ENCODE data around the gene PTGIR.

PTGIR gene

GRCh38 chr19:46580247-46580646, 44.6 kb downstream of the PTGIR start:
- peaks cover 21% of the 10 kb centered on the region for H3K4me1 Mint-ChIP-seq (ENCODE audit: low read depth)
- peaks cover 2% of the 10 kb centered on the region for H3K27me3 Mint-ChIP-seq
- H3K27ac Mint-ChIP-seq, result no peak overlapping the region
- no peak for DNase-seq
- no peak overlapping the region for H3K4me3 Mint-ChIP-seq
- no peaks in the 10 kb centered on the region for H3K9me3 Mint-ChIP-seq
- H3K36me3 Mint-ChIP-seq (ENCODE audit: low read depth), result no peaks in the 10 kb centered on the region

DNA sequence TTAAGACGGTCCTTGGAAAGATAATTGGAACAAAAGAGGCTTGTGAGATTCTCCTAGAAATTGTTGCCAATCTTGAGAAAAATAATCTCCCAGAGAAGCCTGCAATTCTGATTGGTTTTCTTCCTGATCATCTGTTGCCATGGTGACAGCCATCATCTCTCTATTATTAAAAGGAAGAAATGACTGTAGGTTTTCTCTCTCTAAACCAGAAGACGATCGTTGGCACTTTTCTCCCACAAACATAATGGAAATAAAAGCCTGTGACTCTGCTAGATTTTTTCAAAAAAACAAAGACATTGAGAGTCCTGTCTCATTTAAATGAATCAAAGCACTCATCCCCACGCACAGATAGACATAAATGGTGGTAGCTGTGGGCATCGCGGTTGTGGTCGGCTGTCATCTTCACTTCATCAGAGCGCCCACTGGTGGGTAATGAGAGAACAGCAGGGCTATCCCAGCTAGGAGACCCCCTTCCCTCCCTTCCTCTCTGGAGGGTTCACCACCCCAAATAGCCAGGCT, 45.5 kb downstream of the PTGIR start:
- peaks cover 2% of the 10 kb centered on the region for H3K27me3 Mint-ChIP-seq
- DNase-seq, result peak; percentile 68
- no peaks in the 10 kb centered on the region for H3K9me3 Mint-ChIP-seq
- peaks cover 26% of the 10 kb centered on the region for H3K4me1 Mint-ChIP-seq (ENCODE audit: low read depth)
- H3K4me3 Mint-ChIP-seq, result no peak overlapping the region
- peak overlapping the region; percentile 29 for H3K27ac Mint-ChIP-seq
- no peaks in the 10 kb centered on the region for H3K36me3 Mint-ChIP-seq (ENCODE audit: low read depth)

DNA sequence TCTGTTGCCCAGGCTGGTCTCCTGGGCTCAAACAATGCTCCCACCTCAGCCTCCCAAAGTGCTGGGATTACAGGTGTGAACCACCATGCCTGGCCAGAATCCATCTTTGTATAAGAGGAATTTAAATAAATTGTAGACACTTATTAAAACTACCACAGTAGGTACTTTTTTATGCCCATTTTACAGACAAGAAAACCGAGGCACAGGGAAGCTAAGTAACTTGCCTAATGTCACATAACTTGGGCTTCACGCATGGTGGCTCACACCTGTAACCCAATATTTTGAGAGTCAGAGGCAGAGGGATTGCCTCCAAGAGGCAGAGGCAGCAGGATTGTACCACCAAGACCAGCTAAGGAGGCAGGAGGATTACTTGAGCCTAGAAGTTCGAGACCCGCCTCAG, 46.4 kb downstream of the PTGIR start:
- Mint-ChIP-seq H3K27ac (no peak overlapping the region), H3K4me1 (ENCODE audit: low read depth) (peaks cover 27% of the 10 kb centered on the region), H3K36me3 (ENCODE audit: low read depth) (no peaks in the 10 kb centered on the region), H3K27me3 (peaks cover 2% of the 10 kb centered on the region), H3K9me3 (no peaks in the 10 kb centered on the region), H3K4me3 (no peak overlapping the region)
- no peak for DNase-seq

DNA sequence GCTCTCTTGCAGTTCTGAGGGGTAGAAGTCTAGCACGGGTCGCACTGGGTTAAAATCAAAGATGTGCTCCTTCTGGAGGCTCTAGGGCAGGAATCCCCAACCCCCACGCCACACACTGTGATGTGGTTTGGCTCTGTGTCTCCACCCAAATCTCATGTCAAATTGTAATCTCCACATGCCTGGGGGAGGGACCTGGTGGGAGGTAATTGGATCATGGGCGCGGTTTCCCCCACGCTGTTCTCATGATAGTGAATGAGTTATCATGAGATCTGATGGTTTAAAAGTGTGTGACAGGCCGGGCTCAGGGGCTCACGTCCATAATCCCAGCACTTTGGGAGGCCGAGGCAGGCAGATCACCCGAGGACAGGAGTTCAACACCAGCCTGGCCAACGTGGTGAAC, 50.4 kb downstream of the PTGIR start:
- H3K27ac Mint-ChIP-seq, result no peak overlapping the region

GRCh38 chr19:46573679-46574498, 51.0 kb downstream of the PTGIR start:
- H3K27me3 Mint-ChIP-seq, result no peaks in the 10 kb centered on the region
- no peak overlapping the region for H3K27ac Mint-ChIP-seq
- H3K4me1 Mint-ChIP-seq (ENCODE audit: low read depth), result peaks cover 18% of the 10 kb centered on the region
- H3K36me3 Mint-ChIP-seq (ENCODE audit: low read depth), result no peaks in the 10 kb centered on the region
- no peak overlapping the region for H3K4me3 Mint-ChIP-seq
- no peak for DNase-seq
- no peaks in the 10 kb centered on the region for H3K9me3 Mint-ChIP-seq

More for the DNA sequence above, 50.4 kb downstream of the PTGIR start:
- Mint-ChIP-seq H3K4me1 (ENCODE audit: low read depth) (peaks cover 24% of the 10 kb centered on the region), H3K36me3 (ENCODE audit: low read depth) (no peaks in the 10 kb centered on the region), H3K4me3 (no peak overlapping the region), H3K27me3 (peaks cover 2% of the 10 kb centered on the region), H3K9me3 (no peaks in the 10 kb centered on the region)
- DNase-seq, result peak; percentile 51

DNA sequence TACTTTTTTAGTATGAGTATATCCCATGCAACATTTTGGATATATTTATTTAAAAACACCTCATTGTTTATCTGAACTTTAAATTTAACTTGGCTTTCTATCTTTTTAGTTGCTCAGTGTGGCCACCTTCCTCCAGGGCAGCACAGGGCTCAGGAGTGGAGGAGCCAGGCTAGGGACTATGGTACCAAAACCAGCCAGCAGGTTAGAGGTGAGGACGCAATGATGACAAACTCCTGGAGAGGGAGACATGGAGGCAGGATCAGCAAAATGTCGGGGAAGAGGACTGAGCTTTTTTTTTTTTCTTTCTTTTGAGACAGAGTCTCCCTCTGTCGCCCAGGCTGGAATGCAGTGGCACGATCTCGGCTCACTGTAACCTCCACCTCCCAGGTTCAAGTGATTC, 53.4 kb downstream of the PTGIR start:
- H3K4me1 Mint-ChIP-seq (ENCODE audit: low read depth), result peaks cover 15% of the 10 kb centered on the region
- H3K9me3 Mint-ChIP-seq, result no peaks in the 10 kb centered on the region
- no peak for DNase-seq
- H3K4me3 Mint-ChIP-seq, result no peak overlapping the region
- peaks cover 2% of the 10 kb centered on the region for H3K27me3 Mint-ChIP-seq
- H3K36me3 Mint-ChIP-seq (ENCODE audit: low read depth), result no peaks in the 10 kb centered on the region
- H3K27ac Mint-ChIP-seq, result no peak overlapping the region

Data from activated T-cell treated with anti-CD3 and anti-CD28 coated beads, Interleukin-2, amount 50 U/mL, for 24 hours (primary cell).